IPS DF 4.7 (cell line): Measurements from ENCODE around the gene USP13.

Source experiments
- DNase-seq: peaks from one replicate; pipeline ENCODE4 v3.0.0-alpha.2; 2013; ENCODE audit warnings: low spot score; ENCODE audit errors: extremely low read depth

Gene USP13

GRCh38 chr3:179791793-179792192, 139.0 kb downstream of the USP13 start:
- DNase-seq, result no peak

- no peak for DNase-seq
Measured at GRCh38 chr3:179794355-179794754, 141.5 kb downstream of the USP13 start.

GRCh38 chr3:179796421-179796820, 143.6 kb downstream of the USP13 start:
- no peak for DNase-seq

GRCh38 chr3:179797192-179797591, 144.4 kb downstream of the USP13 start:
- no peak for DNase-seq

GRCh38 chr3:179801263-179801662, 148.4 kb downstream of the USP13 start:
- no peak for DNase-seq

GRCh38 chr3:179801856-179802255, 149.0 kb downstream of the USP13 start:
- DNase-seq, result no peak

- DNase-seq, result no peak
Measured at GRCh38 chr3:179806177-179806576, 153.3 kb downstream of the USP13 start.

- no peak for DNase-seq
Measured at GRCh38 chr3:179807588-179807987, 154.7 kb downstream of the USP13 start.

- no peak for DNase-seq
Measured at GRCh38 chr3:179809639-179810038, 156.8 kb downstream of the USP13 start.

GRCh38 chr3:179811321-179812095, 158.7 kb downstream of the USP13 start:
- peak; percentile 25 for DNase-seq

GRCh38 chr3:179812096-179812382, 159.2 kb downstream of the USP13 start:
- no peak for DNase-seq

GRCh38 chr3:179819379-179819778, 166.5 kb downstream of the USP13 start:
- no peak for DNase-seq

- DNase-seq, result no peak
Measured at GRCh38 chr3:179822296-179822695, 169.5 kb downstream of the USP13 start.

GRCh38 chr3:179825527-179826246, 172.8 kb downstream of the USP13 start:
- no peak for DNase-seq

- DNase-seq, result no peak
Measured at GRCh38 chr3:179826247-179826637, 173.4 kb downstream of the USP13 start.

- DNase-seq, result no peak
Measured at GRCh38 chr3:179828738-179829137, 175.9 kb downstream of the USP13 start.

GRCh38 chr3:179829401-179829800, 176.6 kb downstream of the USP13 start:
- no peak for DNase-seq

GRCh38 chr3:179832333-179832854, 179.6 kb downstream of the USP13 start:
- DNase-seq, result no peak

GRCh38 chr3:179833294-179833693, 180.5 kb downstream of the USP13 start:
- DNase-seq, result no peak

- DNase-seq, result no peak
Measured at GRCh38 chr3:179837374-179837773, 184.5 kb downstream of the USP13 start.
